Uterus (tissue), 4 donors: Measurements from ENCODE around the gene ARMH3. TPM values are rescaled to one million over a fixed set of nuclear protein-coding genes. Genes with fewer than 3 reads are reported as not detected.

Experiments used
- DNase-seq, 2 donors: peaks; one replicate each; pipeline ENCODE4 v3.0.0-alpha.2; 2019 to 2020
- H3K27ac ChIP-seq, 2 donors: fragments of 200-600 bp; sonication (generic); 1 replicate in 1 of 2; 2 replicates in 1 of 2; pipeline ENCODE4 v1.5.1; 2016 to 2018
- H3K27me3 ChIP-seq, 2 donors: fragments of 200-600 bp; sonication (generic); one replicate each; pipeline ENCODE4 v1.5.1; 2018 to 2019; ENCODE audit warnings: control low read depth in 1 of 2
- H3K36me3 ChIP-seq, 2 donors: fragments of 200-600 bp; sonication (generic); one replicate each; pipeline ENCODE4 v1.5.1; 2019; ENCODE audit warnings: control low read depth in 1 of 2
- H3K4me1 ChIP-seq, 2 donors: fragments of 200-600 bp; sonication (generic); one replicate each; pipeline ENCODE4 v1.5.1; 2018 to 2019; ENCODE audit warnings: control low read depth in 1 of 2
- H3K4me3 ChIP-seq, 2 donors: fragments of 200-600 bp; sonication (generic); 1 replicate in 1 of 2; 2 replicates in 1 of 2; pipeline ENCODE4 v1.5.1; 2018 to 2019; ENCODE audit warnings: mild to moderate bottlenecking in 1 of 2
- H3K9me3 ChIP-seq, 2 donors: fragments of 200-600 bp; sonication (generic); one replicate each; pipeline ENCODE4 v1.5.1; 2019; ENCODE audit warnings: control low read depth in 1 of 2
- CTCF ChIP-seq, 4 experiments: fragments of 200-600 bp in 2 of 4; fragments of 450-650 bp in 2 of 4; sonication (generic) in 2 of 4; IDR thresholded peaks; one replicate each; pipeline ENCODE4 v1.5.1; 2016 to 2019; ENCODE audit warnings: antibody characterized with exemption in 4 of 4, mild to moderate bottlenecking in 2 of 4, moderate library complexity in 1 of 4
- POLR2A ChIP-seq, 2 donors: fragments of 450-650 bp; IDR thresholded peaks; one replicate each; pipeline ENCODE4 v1.6.1; 2016; ENCODE audit warnings: antibody characterized with exemption in 2 of 2, mild to moderate bottlenecking in 1 of 2, moderate library complexity in 1 of 2
- intact Hi-C: fragments of 100-400 bp; cut with DNase I; formaldehyde crosslinking; loops from one replicate; pipeline ENCODE4 v1.15.1; 2023; ENCODE audit warnings: low total_unique reads
- total RNA-seq, 4 donors: library from RNA; depleted of rRNA in 3 of 4; stranded (reverse); fragments of >200 nt in 3 of 4; gene quantifications; one replicate each; pipeline versions ENCODE4 v1.1.0 to v1.2.4, GENCODE V29; 2014 to 2023
- donor health status: DM: yes; HTN: yes; CAD: no.

ARMH3 gene
- total RNA-seq, 4 donors from 2014 or later: 10.6 to 29.8 (median 20.9) TPM

- H3K9me3 ChIP-seq: no peaks in the 10 kb centered on the region
- H3K27ac ChIP-seq: no peak overlapping the region
- no peaks in the 10 kb centered on the region for H3K36me3 ChIP-seq
- H3K27me3 ChIP-seq: no peaks in the 10 kb centered on the region
- intact Hi-C loops: no loop called here
- TF ChIP-seq POLR2A (IDR thresholded peaks at IDR 0.05) (no peak), CTCF (IDR thresholded peaks at IDR 0.05) (no peak)
- H3K4me3 ChIP-seq: no peak overlapping the region
- H3K4me1 ChIP-seq: no peaks in the 10 kb centered on the region
- DNase-seq: no peak
Measured at GRCh38 chr10:101958691-101959090, 97.3 kb downstream of the ARMH3 start.

GRCh38 chr10:101956898-101957297 is 99.1 kb downstream of the ARMH3 start:
- intact Hi-C loops: no loop called here
- H3K4me3 ChIP-seq: no peak overlapping the region
- no peaks in the 10 kb centered on the region for H3K9me3 ChIP-seq
- H3K36me3 ChIP-seq: no peaks in the 10 kb centered on the region
- H3K4me1 ChIP-seq: no peaks in the 10 kb centered on the region
- H3K27ac ChIP-seq: no peak overlapping the region
- TF ChIP-seq CTCF (IDR thresholded peaks at IDR 0.05) (no peak), POLR2A (IDR thresholded peaks at IDR 0.05) (no peak)
- H3K27me3 ChIP-seq: no peaks in the 10 kb centered on the region
- no peak for DNase-seq

- Histone ChIP-seq H3K4me3 (no peak overlapping the region), H3K27ac (no peak overlapping the region), H3K36me3 (no peaks in the 10 kb centered on the region), H3K27me3 (no peaks in the 10 kb centered on the region), H3K9me3 (no peaks in the 10 kb centered on the region), H3K4me1 (no peaks in the 10 kb centered on the region)
- intact Hi-C loops: no loop called here
- TF ChIP-seq CTCF (IDR thresholded peaks at IDR 0.05) (no peak), POLR2A (IDR thresholded peaks at IDR 0.05) (no peak)
- no peak for DNase-seq
Measured at GRCh38 chr10:101956117-101956516, 99.9 kb downstream of the ARMH3 start.

GRCh38 chr10:101952191-101952590 is 103.8 kb downstream of the ARMH3 start:
- Histone ChIP-seq H3K27ac (no peak overlapping the region), H3K27me3 (no peaks in the 10 kb centered on the region), H3K4me1 (no peaks in the 10 kb centered on the region), H3K4me3 (no peak overlapping the region), H3K9me3 (no peaks in the 10 kb centered on the region), H3K36me3 (no peaks in the 10 kb centered on the region)
- no peak for DNase-seq
- intact Hi-C loops: no loop called here
- TF ChIP-seq CTCF (IDR thresholded peaks at IDR 0.05) (no peak), POLR2A (IDR thresholded peaks at IDR 0.05) (no peak)

- no peaks in the 10 kb centered on the region for H3K4me1 ChIP-seq
- intact Hi-C loops: no loop called here
- H3K27ac ChIP-seq: no peak overlapping the region
- H3K4me3 ChIP-seq: no peak overlapping the region
- H3K36me3 ChIP-seq: no peaks in the 10 kb centered on the region
- no peak for TF ChIP-seq POLR2A (IDR thresholded peaks at IDR 0.05)
- TF ChIP-seq CTCF (IDR thresholded peaks at IDR 0.05): no peak
- no peaks in the 10 kb centered on the region for H3K9me3 ChIP-seq
- no peak for DNase-seq
- H3K27me3 ChIP-seq: no peaks in the 10 kb centered on the region
Measured at GRCh38 chr10:101950213-101950612, 105.8 kb downstream of the ARMH3 start.
